Fibroblast of lung (primary cell): ENCODE data around the gene CYP2W1. TPM values are rescaled to one million over a fixed set of nuclear protein-coding genes. Genes with fewer than 3 reads are reported as not detected.
A peak's percentile ranks its signal among the peaks of the same experiment; 100 is the strongest.

ENCODE experiments used
- DNase-seq, 2 donors: peaks; one replicate each; pipeline versions ENCODE4 v3.0.0 to v3.0.0-alpha.2; 2010; ENCODE audit warnings: low read depth in 2 of 2
- H2AFZ ChIP-seq: 2 replicates; pipeline ENCODE4 v1.5.1; 2012; ENCODE audit warnings: low read length, control low read depth, inconsistent platforms
- H3K27ac ChIP-seq: 2 replicates; pipeline ENCODE4 v1.5.1; 2011; ENCODE audit warnings: low read length, control low read depth; ENCODE audit not compliant: insufficient read depth
- H3K27me3 ChIP-seq: 2 replicates; pipeline ENCODE4 v1.5.1; 2011; ENCODE audit warnings: mild to moderate bottlenecking, low read length; ENCODE audit not compliant: control insufficient read depth, insufficient read depth
- H3K36me3 ChIP-seq: 2 replicates; pipeline ENCODE4 v1.5.1; 2011; ENCODE audit warnings: low read length; ENCODE audit not compliant: control insufficient read depth, insufficient read depth
- H3K4me1 ChIP-seq: 2 replicates; pipeline ENCODE4 v1.5.1; 2011; ENCODE audit warnings: low read length; ENCODE audit not compliant: control insufficient read depth, insufficient read depth; ENCODE audit errors: extremely low read depth
- H3K4me2 ChIP-seq: 2 replicates; pipeline ENCODE4 v1.5.1; 2011; ENCODE audit warnings: low read length, control low read depth; ENCODE audit not compliant: insufficient read depth; ENCODE audit errors: extremely low read depth
- H3K4me3 ChIP-seq, 4 experiments: fragments of 200-600 bp in 1 of 4; sonication (generic) in 1 of 4; replicated peaks in 1 of 4; 2 replicates each; pipeline ENCODE4 v1.5.1; 2011 to 2016; ENCODE audit warnings: low read length in 4 of 4, low read depth in 3 of 4, mild to moderate bottlenecking in 3 of 4, control low read depth in 2 of 4, inconsistent platforms in 1 of 4, mixed read lengths in 1 of 4; ENCODE audit not compliant: insufficient read depth in 1 of 4; ENCODE audit errors: control extremely low read depth in 1 of 4
- H3K79me2 ChIP-seq: 2 replicates; pipeline ENCODE4 v1.5.1; 2012; ENCODE audit warnings: mild to moderate bottlenecking, low read length, inconsistent platforms; ENCODE audit not compliant: control insufficient read depth, insufficient read depth
- H3K9ac ChIP-seq: 2 replicates; pipeline ENCODE4 v1.5.1; 2011; ENCODE audit warnings: mild to moderate bottlenecking, low read length, control low read depth; ENCODE audit not compliant: insufficient read depth
- H3K9me3 ChIP-seq: 2 replicates; pipeline ENCODE4 v1.5.1; 2012; ENCODE audit warnings: low read depth, low read length; ENCODE audit not compliant: control insufficient read depth, insufficient read depth
- H4K20me1 ChIP-seq: 2 replicates; pipeline ENCODE4 v1.5.1; 2011; ENCODE audit warnings: low read length; ENCODE audit not compliant: control insufficient read depth, insufficient read depth; ENCODE audit errors: extremely low read depth
- CTCF ChIP-seq, 2 donors: IDR thresholded peaks in 1 of 2; conservative IDR thresholded peaks in 1 of 2; 1 replicate in 1 of 2; 2 replicates in 1 of 2; pipeline ENCODE4 v1.5.1; 2011 to 2012; ENCODE audit warnings: low read length in 2 of 2, control low read depth in 1 of 2, inconsistent platforms in 1 of 2, low read depth in 1 of 2, mild to moderate bottlenecking in 1 of 2
- EZH2 ChIP-seq: IDR thresholded peaks from 2 replicates; pipeline ENCODE4 v1.5.1; 2012; ENCODE audit warnings: low read length, control low read depth, mild to moderate bottlenecking; ENCODE audit errors: missing control alignments
- polyA plus RNA-seq, 2 donors: library from polyadenylated mRNA; depleted of rRNA in 1 of 2; stranded (reverse) in 1 of 2; unstranded in 1 of 2; fragments of >200 nt; gene quantifications; 2 replicates each; pipeline ENCODE4 v1.2.1, GENCODE V29; 2011 to 2012; ENCODE audit warnings: missing spikeins in 1 of 2
- total RNA-seq: library from RNA; depleted of rRNA; stranded (reverse); fragments of >200 nt; gene quantifications from 2 replicates; pipeline ENCODE4 v1.2.1, GENCODE V29; 2014

The CYP2W1 gene
- total and polyA plus RNA-seq, 2 donors (not counting 1 experiment from before 2014, with no cell fraction given): not detected

GRCh38 chr7:986766-987751, 4.1 kb downstream of the CYP2W1 start:
- H2AFZ ChIP-seq: no peak overlapping the region
- H3K27ac ChIP-seq: no peak overlapping the region
- TF ChIP-seq EZH2 (no peak), CTCF (conservative IDR thresholded peaks at IDR 0.05 in 1 of 2, IDR thresholded peaks at IDR 0.05 in 1 of 2; ENCODE audit: low read depth in 1 of 2, low read length in 2 of 2) (no peak)
- H3K4me3 ChIP-seq: no peak overlapping the region
- H4K20me1 ChIP-seq: no peaks in the 10 kb centered on the region
- no peaks in the 10 kb centered on the region for H3K36me3 ChIP-seq
- H3K27me3 ChIP-seq: peaks cover 4% of the 10 kb centered on the region
- H3K4me1 ChIP-seq: peaks cover 3% of the 10 kb centered on the region
- no peak for DNase-seq
- no peak overlapping the region for H3K9ac ChIP-seq
- no peaks in the 10 kb centered on the region for H3K9me3 ChIP-seq
- H3K79me2 ChIP-seq: no peaks in the 10 kb centered on the region
- no peak overlapping the region for H3K4me2 ChIP-seq

- Histone ChIP-seq H2AFZ (no peak overlapping the region), H3K4me3 (no peak overlapping the region), H3K4me2 (no peak overlapping the region), H4K20me1 (no peaks in the 10 kb centered on the region), H3K27me3 (peaks cover 4% of the 10 kb centered on the region), H3K36me3 (no peaks in the 10 kb centered on the region), H3K27ac (no peak overlapping the region), H3K9me3 (no peaks in the 10 kb centered on the region), H3K9ac (no peak overlapping the region), H3K4me1 (peaks cover 3% of the 10 kb centered on the region), H3K79me2 (no peaks in the 10 kb centered on the region)
- DNase-seq: no peak
- no peak for TF ChIP-seq EZH2
- TF ChIP-seq CTCF (conservative IDR thresholded peaks at IDR 0.05 in 1 of 2, IDR thresholded peaks at IDR 0.05 in 1 of 2; ENCODE audit: low read depth in 1 of 2, low read length in 2 of 2): no peak
These were observed 4.9 kb downstream of the CYP2W1 start for GRCh38 chr7:987909-988308.

GRCh38 chr7:988426-988911, 5.5 kb downstream of the CYP2W1 start:
- Histone ChIP-seq H3K9me3 (no peaks in the 10 kb centered on the region), H3K4me3 (no peak overlapping the region), H3K27me3 (peaks cover 4% of the 10 kb centered on the region), H3K36me3 (no peaks in the 10 kb centered on the region), H3K4me1 (peaks cover 3% of the 10 kb centered on the region), H3K79me2 (no peaks in the 10 kb centered on the region), H3K4me2 (no peak overlapping the region), H3K9ac (no peak overlapping the region), H4K20me1 (no peaks in the 10 kb centered on the region), H2AFZ (no peak overlapping the region), H3K27ac (no peak overlapping the region)
- TF ChIP-seq CTCF (conservative IDR thresholded peaks at IDR 0.05 in 1 of 2, IDR thresholded peaks at IDR 0.05 in 1 of 2; ENCODE audit: low read depth in 1 of 2, low read length in 2 of 2) (no peak), EZH2 (no peak)
- peak in 1 of 2 donors; percentile 39 for DNase-seq
